GM12878 (cell line): Measurements from ENCODE around the gene ZNHIT1. TPM values are rescaled to one million over a fixed set of nuclear protein-coding genes. Genes with fewer than 3 reads are reported as not detected.

Experiments used
- ATAC-seq: fragments of 200-7000 bp; cut with Tn5 transposase; 3 replicates; pipeline ENCODE4 v1.9.1; 2020; ENCODE audit warnings: mild to moderate bottlenecking, moderate library complexity
- BruUV-seq: library from RNA; stranded (reverse); fragments of 400-500 nt; replicated peaks from 2 replicates; lab custom pipeline; 2021; lab: Mats Ljungman, UMichigan
- CTCF ChIA-PET: fragments of 300-600 bp; sonication (Branson Sonifier 250); formaldehyde crosslinking; extraction: SDS; loops from one replicate; lab custom pipeline; 2021; ENCODE audit warnings: inconsistent platforms; lab: Yijun Ruan, JAX
- POLR2A ChIA-PET: fragments of 350-600 bp; formaldehyde crosslinking; extraction: SDS; loops from one replicate; lab custom pipeline; 2021; ENCODE audit warnings: inconsistent platforms; lab: Charles Lee
- RAD21 ChIA-PET: fragments of 300-600 bp; sonication (Branson Sonifier 250); formaldehyde crosslinking; loops from one replicate; lab custom pipeline; 2023; ENCODE audit warnings: antibody characterized with exemption; ENCODE audit not compliant: unreplicated experiment; lab: Charles Lee
- SMC1A ChIA-PET: fragments of 300-600 bp; sonication (Branson Sonifier 250); formaldehyde crosslinking; loops from one replicate; lab custom pipeline; 2023; ENCODE audit not compliant: unreplicated experiment, uncharacterized antibody; lab: Charles Lee
- DNase-seq: peaks from one replicate; pipeline ENCODE4 v3.0.0-alpha.2; 2011; ENCODE audit warnings: low read depth, low spot score
- FAIRE-seq: peaks from 3 replicates; lab custom pipeline; 2011; peaks lifted over from hg19 to GRCh38; lab: Jason Lieb, UNC
- H2AFZ ChIP-seq: 2 replicates; pipeline ENCODE4 v1.6.0; 2011; ENCODE audit warnings: low read depth, low read length, control low read depth; ENCODE audit not compliant: control insufficient read depth
- H3K27ac ChIP-seq: 2 replicates; pipeline ENCODE4 v1.5.1; 2011; ENCODE audit warnings: control low read depth; ENCODE audit not compliant: control insufficient read depth, insufficient read depth
- H3K27me3 ChIP-seq, 2 experiments: replicated peaks in 1 of 2; 2 replicates each; pipeline versions ENCODE4 v1.6.0 to v1.6.1; 2011; ENCODE audit warnings: low read length in 1 of 2; ENCODE audit not compliant: control insufficient read depth in 2 of 2, insufficient read depth in 2 of 2
- H3K36me3 ChIP-seq, 2 experiments: 2 replicates each; pipeline ENCODE4 v1.5.1; 2011; ENCODE audit warnings: low read length in 1 of 2; ENCODE audit not compliant: control insufficient read depth in 2 of 2, insufficient read depth in 2 of 2
- H3K4me1 ChIP-seq: 2 replicates; pipeline ENCODE4 v1.6.1; 2011; ENCODE audit warnings: mild to moderate bottlenecking, low read length, moderate library complexity, mixed read lengths; ENCODE audit not compliant: control insufficient read depth, insufficient read depth
- H3K4me2 ChIP-seq: 2 replicates; pipeline ENCODE4 v1.6.0; 2011; ENCODE audit warnings: control low read depth; ENCODE audit not compliant: control insufficient read depth, insufficient read depth
- H3K4me3 ChIP-seq: fragments of 200-600 bp; sonication (generic); 2 replicates; pipeline ENCODE4 v1.5.1; 2016
- H3K79me2 ChIP-seq: 2 replicates; pipeline ENCODE4 v1.6.0; 2011; ENCODE audit warnings: low read length; ENCODE audit not compliant: control insufficient read depth, insufficient read depth
- H3K9ac ChIP-seq: 2 replicates; pipeline ENCODE4 v1.8.0; 2011; ENCODE audit warnings: low read length, control low read depth, mixed read lengths; ENCODE audit not compliant: control insufficient read depth, insufficient read depth
- H3K9me3 ChIP-seq: replicated peaks from 3 replicates; pipeline ENCODE4 v1.5.1; 2011; ENCODE audit warnings: mild to moderate bottlenecking, low read length; ENCODE audit not compliant: control insufficient read depth, insufficient read depth
- H4K20me1 ChIP-seq: 2 replicates; pipeline ENCODE4 v1.6.0; 2011; ENCODE audit not compliant: control insufficient read depth, insufficient read depth
- BACH1 ChIP-seq: fragments of 450-650 bp; IDR thresholded peaks from 2 replicates; pipeline ENCODE4 v1.6.1; 2017; ENCODE audit warnings: mild to moderate bottlenecking, borderline replicate concordance
- BCL11A ChIP-seq: IDR thresholded peaks from 2 replicates; pipeline ENCODE4 v1.6.1; 2011; ENCODE audit warnings: low read depth, low read length
- BCL3 ChIP-seq: IDR thresholded peaks from 2 replicates; pipeline ENCODE4 v1.6.1; 2011; ENCODE audit warnings: borderline replicate concordance, low read depth, mild to moderate bottlenecking, moderate library complexity, low read length; ENCODE audit not compliant: insufficient read depth, poor library complexity, severe bottlenecking
- BRCA1 ChIP-seq: IDR thresholded peaks from 2 replicates; pipeline ENCODE4 v1.6.1; 2011; ENCODE audit warnings: low read depth, low read length, improper control_type of control experiment
- CHD1 ChIP-seq: IDR thresholded peaks from 2 replicates; pipeline ENCODE4 v1.6.1; 2012; ENCODE audit warnings: low read depth, low read length, improper control_type of control experiment
- EED ChIP-seq: sonication (generic); IDR thresholded peaks from 2 replicates; pipeline ENCODE4 v1.6.1; 2016; ENCODE audit warnings: antibody characterized with exemption, low read depth
- FOXM1 ChIP-seq: IDR thresholded peaks from 2 replicates; pipeline ENCODE4 v1.6.1; 2012; ENCODE audit warnings: low read depth, mild to moderate bottlenecking, inconsistent platforms, low read length, moderate library complexity
- GABPA ChIP-seq: IDR thresholded peaks from 2 replicates; pipeline ENCODE4 v1.6.1; 2014; ENCODE audit warnings: antibody characterized with exemption, low read depth, mild to moderate bottlenecking, inconsistent platforms
- IRF5 ChIP-seq: fragments of 450-650 bp; IDR thresholded peaks from 2 replicates; pipeline ENCODE4 v1.6.1; 2017; ENCODE audit warnings: borderline replicate concordance
- JUNB ChIP-seq: IDR thresholded peaks from 2 replicates; pipeline ENCODE4 v1.6.1; 2016; ENCODE audit warnings: antibody characterized with exemption, mild to moderate bottlenecking
- JUND ChIP-seq: IDR thresholded peaks from 2 replicates; pipeline ENCODE4 v1.6.1; 2012; ENCODE audit warnings: low read depth, mild to moderate bottlenecking, low read length, improper control_type of control experiment, moderate library complexity
- MXI1 ChIP-seq: fragments of 150-350 bp; IDR thresholded peaks from 2 replicates; pipeline ENCODE4 v1.6.1; 2011; ENCODE audit warnings: low read depth, mild to moderate bottlenecking, inconsistent platforms, low read length, improper control_type of control experiment
- NFIC ChIP-seq: IDR thresholded peaks from 2 replicates; pipeline ENCODE4 v1.6.1; 2012; ENCODE audit warnings: low read depth, mild to moderate bottlenecking, inconsistent platforms, low read length, moderate library complexity
- NR2C2 ChIP-seq: IDR thresholded peaks from 2 replicates; pipeline ENCODE4 v1.6.1; 2011; ENCODE audit warnings: borderline replicate concordance, low read depth; ENCODE audit not compliant: control insufficient read depth, insufficient read length
- SPI1 ChIP-seq: IDR thresholded peaks from 2 replicates; pipeline ENCODE4 v1.6.1; 2011; ENCODE audit warnings: low read depth, mild to moderate bottlenecking, low read length, moderate library complexity, borderline replicate concordance; ENCODE audit not compliant: insufficient read depth
- TARDBP ChIP-seq: IDR thresholded peaks from 2 replicates; pipeline ENCODE4 v1.6.1; 2016; ENCODE audit warnings: borderline replicate concordance
- ZBED1 ChIP-seq: IDR thresholded peaks from 2 replicates; pipeline ENCODE4 v1.6.1; 2016; ENCODE audit warnings: borderline replicate concordance
- ZNF217 ChIP-seq: fragments of 450-650 bp; IDR thresholded peaks from 2 replicates; pipeline ENCODE4 v1.6.1; 2017; ENCODE audit warnings: antibody characterized with exemption, mild to moderate bottlenecking
- WGBS: methylation state at CpG from one replicate; pipeline ENCODE4 v1.1.6; 2016; ENCODE audit warnings: low lambda C conversion rate; ENCODE audit not compliant: insufficient replicate concordance, insufficient coverage; ENCODE audit errors: missing lambda C conversion rate; 5-methylcytosine and 5-hydroxymethylcytosine counted together
- in situ Hi-C: fragments of 300-500 bp; cut with MboI; formaldehyde crosslinking; loops from 9 replicates; pipeline ENCODE4 v1.14.3; 2018; ENCODE audit warnings: mixed read lengths
- intact Hi-C: fragments of 100-400 bp; cut with micrococcal nuclease; formaldehyde crosslinking; loops from one replicate; pipeline ENCODE4 v1.14.2; 2022; ENCODE audit not compliant: unreplicated experiment
- polyA plus RNA-seq, 11 experiments: library from polyadenylated mRNA; depleted of rRNA in 4 of 11; unstranded in 6 of 11; stranded (reverse) in 5 of 11; fragments of >200 nt; fragmentation: Nextera tagmentation in 4 of 11; fragmentation: Illumina TruSeq in 1 of 11; extraction: Ambion mirVana in 4 of 11; extraction: Trizol in 1 of 11; gene quantifications; 1 replicate in 1 of 11; 2 replicates in 10 of 11; pipeline versions ENCODE4 v1.2.1 to v1.2.3, GENCODE V29; 2011 to 2016; ENCODE audit warnings: inconsistent platforms in 2 of 11, missing spikeins in 2 of 11, low read depth in 1 of 11
- total RNA-seq, 4 experiments: library from RNA; depleted of rRNA in 3 of 4; stranded (reverse); fragments of >200 nt in 3 of 4; fragmentation: Illumina TruSeq in 1 of 4; extraction: Trizol in 1 of 4; gene quantifications; 2 replicates each; pipeline versions ENCODE4 v1.2.1 to v1.2.3, GENCODE V29; 2013 to 2021

The ZNHIT1 gene
- total and polyA plus RNA-seq, 10 of the 15 experiments (the other 5 are each of a cell fraction or from before 2014, with no cell fraction given), result 3.8 to 79.2 (median 44.5) TPM

- ChIA-PET SMC1A (interaction anchor here (0.7 kb wide), 1 partner anchor 63 kb away, joined by 3 read pairs; no protein-coding TSS in a partner anchor), POLR2A (no interaction called here), CTCF (no interaction called here), RAD21 (no interaction called here)
- Histone ChIP-seq H3K4me3 (no peak overlapping the region), H3K36me3 (peaks cover 0 to 3% of the 10 kb centered on the region in 2 experiments; a peak in 2 of 4 replicates), H3K79me2 (no peaks in the 10 kb centered on the region), H3K4me2 (no peak overlapping the region), H2AFZ (no peak overlapping the region), H3K9ac (no peak overlapping the region), H3K4me1 (no peaks in the 10 kb centered on the region; the same call in 1 of the 2 replicates), H3K27me3 (no peaks in the 10 kb centered on the region), H4K20me1 (no peaks in the 10 kb centered on the region), H3K27ac (no peak overlapping the region), H3K9me3 (no peaks in the 10 kb centered on the region)
- WGBS, result 97% methylated on average over 17 of the region's 17 CpGs
- no peak for DNase-seq
- no peak for TF ChIP-seq EED
- no peak for TF ChIP-seq TARDBP
- TF ChIP-seq MXI1, result no peak
- no peak for TF ChIP-seq BCL11A
- TF ChIP-seq FOXM1, result no peak
- no peak for TF ChIP-seq GABPA
- TF ChIP-seq BACH1, result no peak
- intact Hi-C loops (no loop called here), in situ Hi-C loops (no loop called here)
- no peak for ATAC-seq
- no peak for FAIRE-seq
- BruUV-seq, result no TSS peak
These were observed 10.5 kb upstream of the ZNHIT1 start for GRCh38 chr7:101207459-101207858.

GRCh38 chr7:101208794-101209193 is 9.2 kb upstream of the ZNHIT1 start:
- Histone ChIP-seq H4K20me1 (no peaks in the 10 kb centered on the region), H3K4me3 (no peak overlapping the region), H3K79me2 (no peaks in the 10 kb centered on the region), H3K9me3 (no peaks in the 10 kb centered on the region), H3K27me3 (no peaks in the 10 kb centered on the region), H2AFZ (no peak overlapping the region), H3K27ac (no peak overlapping the region), H3K36me3 (peaks cover 0 to 3% of the 10 kb centered on the region in 2 experiments; a peak in 2 of 4 replicates), H3K9ac (no peak overlapping the region), H3K4me1 (no peaks in the 10 kb centered on the region), H3K4me2 (no peak overlapping the region)
- no TSS peak for BruUV-seq
- in situ Hi-C loops, result no loop called here
- intact Hi-C loops, result no loop called here
- ChIA-PET POLR2A (no interaction called here), SMC1A (no interaction called here), RAD21 (no interaction called here), CTCF (interaction anchor here (1.1 to 1.4 kb wide), 2 partner anchors 16 to 68 kb away, joined by 4 read pairs; no protein-coding TSS in a partner anchor)
- DNase-seq (no peak), FAIRE-seq (no peak), ATAC-seq (no peak)
- 93% methylated on average over 14 of the region's 14 CpGs for WGBS
- no peak for TF ChIP-seq NFIC
- TF ChIP-seq IRF5, result no peak
- no peak for TF ChIP-seq JUNB
- TF ChIP-seq ZBED1, result no peak
- TF ChIP-seq SPI1, result no peak
- TF ChIP-seq ZNF217, result no peak
- TF ChIP-seq BRCA1, result no peak
- no peak for TF ChIP-seq CHD1
- TF ChIP-seq BCL3, result no peak
- no peak for TF ChIP-seq JUND
- TF ChIP-seq NR2C2, result no peak
